ENCODE results near the gene NEGR1.

DNA sequence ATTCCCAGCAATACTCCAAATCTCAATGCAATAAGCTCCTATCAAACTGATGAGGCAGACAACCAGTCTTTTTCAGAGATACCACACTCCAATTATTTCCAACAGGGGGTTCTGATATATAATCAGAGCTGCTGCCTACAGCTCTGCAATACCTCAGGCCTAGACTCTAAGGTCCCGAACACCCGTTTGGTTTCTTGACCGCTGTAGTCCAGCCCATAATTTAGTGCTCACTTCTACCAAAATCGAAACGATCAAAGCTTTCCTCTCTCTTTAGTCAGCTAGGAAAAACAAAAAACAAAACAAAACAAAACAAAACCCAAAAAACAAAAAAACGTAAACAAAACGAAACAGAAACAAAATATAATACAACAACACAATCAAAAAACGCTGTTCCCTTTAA lies 453.0 kb downstream of the NEGR1 start:
- TF ChIP-seq POLR2AphosphoS5 (IDR thresholded peaks at IDR 0.05) (no peak), POLR2A (IDR thresholded peaks at IDR 0.05) (no peak), CTCF (IDR thresholded peaks at IDR 0.05) (no peak)
